NT2/D1 (cell line): ENCODE measurements around the gene RHOB.

ENCODE experiments used
- YY1 ChIP-seq: IDR thresholded peaks from 2 replicates; pipeline ENCODE4 v1.6.1; 2011; ENCODE audit not compliant: insufficient read length, insufficient read depth
- ZNF274 ChIP-seq: IDR thresholded peaks from 2 replicates; pipeline ENCODE4 v1.6.1; 2011; ENCODE audit warnings: mild to moderate bottlenecking, low read depth, low read length

DNA sequence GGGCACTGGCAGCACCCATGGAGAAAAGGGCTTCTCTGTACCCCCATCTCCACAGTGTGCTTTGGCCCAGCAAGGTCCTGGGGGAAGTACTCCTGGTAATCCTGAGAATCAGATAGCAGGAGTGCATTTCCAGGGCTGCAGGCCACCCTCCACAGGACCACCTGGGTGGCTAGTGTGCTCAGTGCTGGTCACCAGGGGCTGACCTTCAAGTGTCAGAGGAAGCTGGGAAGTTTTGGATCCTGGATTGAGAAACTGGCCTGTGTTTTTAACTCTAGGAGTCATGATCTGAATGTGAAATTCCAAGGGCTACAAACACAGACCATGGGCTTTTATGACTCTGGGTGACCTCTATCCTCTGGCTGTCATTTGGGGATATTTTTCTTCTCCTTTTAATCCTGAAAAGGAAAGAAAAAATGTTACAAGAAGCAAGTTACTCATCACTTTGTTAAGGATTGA, 9.3 kb downstream of the RHOB start:
- TF ChIP-seq ZNF274 (no peak), YY1 (no peak)
